SK-N-SH (cell line): ENCODE data around the gene PALLD. TPM values are rescaled to one million over a fixed set of nuclear protein-coding genes. Genes with fewer than 3 reads are reported as not detected.
A peak's percentile ranks its signal among the peaks of the same experiment; 100 is the strongest.

ENCODE experiments used
- CTCF ChIA-PET: fragments of 300-600, 350-600 bp; formaldehyde crosslinking; extraction: SDS; loops from one replicate; lab custom pipeline; 2021; lab: Yijun Ruan, JAX
- POLR2A ChIA-PET: fragments of 350-600 bp; sonication (Branson Sonifier 250); formaldehyde crosslinking; extraction: SDS; loops from one replicate; lab custom pipeline; 2020; ENCODE audit warnings: antibody characterized with exemption, inconsistent platforms; lab: Yijun Ruan, JAX
- DNase-seq: peaks from one replicate; pipeline ENCODE4 v3.0.0; 2012
- H2AFZ ChIP-seq: fragments of 200-600 bp; sonication (generic); 2 replicates; pipeline ENCODE4 v1.8.1; 2016; ENCODE audit warnings: antibody characterized with exemption, mild to moderate bottlenecking, low read depth
- H3F3A ChIP-seq: fragments of 200-600 bp; sonication (generic); replicated peaks from 2 replicates; pipeline ENCODE3; 2016; ENCODE audit warnings: antibody characterized with exemption, mild to moderate bottlenecking; ENCODE audit not compliant: insufficient read depth
- H3K27ac ChIP-seq, 2 experiments: fragments of 200-500 bp in 1 of 2; fragments of 200-600 bp in 1 of 2; sonication (Bioruptor generic) in 1 of 2; sonication (generic), shearing (Covaris generic) in 1 of 2; 2 replicates each; pipeline versions ENCODE4 v1.5.1 to v1.6.1; 2014 to 2016; ENCODE audit warnings: low read depth in 2 of 2, inconsistent platforms in 1 of 2, low read length in 1 of 2, mild to moderate bottlenecking in 1 of 2, mixed read lengths in 1 of 2
- H3K27me3 ChIP-seq: fragments of 200-600 bp; sonication (generic), shearing (Covaris generic); 2 replicates; pipeline ENCODE4 v1.6.1; 2016; ENCODE audit warnings: mixed run types; ENCODE audit not compliant: insufficient read depth
- H3K36me3 ChIP-seq, 2 experiments: fragments of 200-500 bp in 1 of 2; fragments of 200-600 bp in 1 of 2; sonication (Bioruptor generic) in 1 of 2; sonication (generic) in 1 of 2; replicated peaks in 1 of 2; 2 replicates each; pipeline versions ENCODE3 to v1.5.1; 2014 to 2016; ENCODE audit warnings: low read length in 1 of 2, mild to moderate bottlenecking in 1 of 2; ENCODE audit not compliant: insufficient read depth in 2 of 2, control insufficient read depth in 1 of 2
- H3K4me1 ChIP-seq, 2 experiments: fragments of 200-500 bp in 1 of 2; fragments of 200-600 bp in 1 of 2; sonication (Bioruptor generic) in 1 of 2; sonication (generic), shearing (Covaris generic) in 1 of 2; 2 replicates each; pipeline versions ENCODE4 v1.5.1 to v1.6.1; 2014 to 2016; ENCODE audit warnings: low read depth in 1 of 2, low read length in 1 of 2, mixed run types in 1 of 2; ENCODE audit not compliant: insufficient read depth in 2 of 2, control insufficient read depth in 1 of 2
- H3K4me2 ChIP-seq: fragments of 200-600 bp; sonication (generic), shearing (Covaris generic); 2 replicates; pipeline ENCODE4 v1.6.1; 2017; ENCODE audit warnings: mixed run types
- H3K4me3 ChIP-seq, 2 experiments: fragments of 200-500 bp in 1 of 2; fragments of 200-600 bp in 1 of 2; sonication (Bioruptor generic) in 1 of 2; sonication (generic), shearing (Covaris generic) in 1 of 2; 2 replicates each; pipeline versions ENCODE4 v1.5.1 to v1.8.1; 2014 to 2016; ENCODE audit warnings: low read depth in 2 of 2, inconsistent platforms in 1 of 2, low read length in 1 of 2, mild to moderate bottlenecking in 1 of 2, mixed read lengths in 1 of 2, moderate library complexity in 1 of 2
- H3K79me2 ChIP-seq: fragments of 200-600 bp; sonication (generic); 2 replicates; pipeline ENCODE4 v1.8.1; 2017; ENCODE audit warnings: mild to moderate bottlenecking; ENCODE audit not compliant: insufficient read depth
- H3K9ac ChIP-seq: fragments of 200-600 bp; sonication (generic); 2 replicates; pipeline ENCODE4 v1.6.1; 2017; ENCODE audit warnings: mixed run types
- H3K9me2 ChIP-seq: fragments of 200-600 bp; sonication (generic); 2 replicates; pipeline ENCODE4 v1.6.1; 2017; ENCODE audit warnings: mixed run types
- H3K9me3 ChIP-seq: fragments of 200-600 bp; sonication (generic); 2 replicates; pipeline ENCODE4 v1.6.1; 2017; ENCODE audit warnings: mixed run types, mild to moderate bottlenecking, moderate library complexity
- H4K20me1 ChIP-seq: fragments of 200-600 bp; sonication (generic); 2 replicates; pipeline ENCODE4 v1.6.1; 2017; ENCODE audit warnings: mild to moderate bottlenecking, mixed run types; ENCODE audit not compliant: insufficient read depth
- CHD2 ChIP-seq: fragments of 150-350 bp; IDR thresholded peaks from 2 replicates; pipeline ENCODE4 v1.6.1; 2018; ENCODE audit warnings: low read length; ENCODE audit not compliant: partially characterized antibody
- EZH2phosphoT487 ChIP-seq: fragments of 200-600 bp; sonication (generic); IDR thresholded peaks from 2 replicates; pipeline ENCODE4 v1.6.1; 2017; ENCODE audit warnings: low read depth, mixed run types, mild to moderate bottlenecking, antibody characterized with exemption, moderate library complexity, borderline replicate concordance
- FOSL2 ChIP-seq: IDR thresholded peaks from 2 replicates; pipeline ENCODE4 v1.4.0; 2012; ENCODE audit warnings: low read depth, mild to moderate bottlenecking, moderate library complexity, borderline replicate concordance
- FOXJ3 ChIP-seq: sonication (generic); formaldehyde crosslinking; IDR thresholded peaks from 2 replicates; pipeline ENCODE4 v1.5.1; 2020; ENCODE audit warnings: mild to moderate bottlenecking, missing genetic modification reagents
- JUND ChIP-seq: IDR thresholded peaks from 2 replicates; pipeline ENCODE4 v1.4.0; 2012
- MEF2A ChIP-seq: IDR thresholded peaks from 2 replicates; pipeline ENCODE4 v1.4.0; 2012; ENCODE audit warnings: low read depth, borderline replicate concordance
- POLR2AphosphoS5 ChIP-seq: IDR thresholded peaks from 2 replicates; pipeline ENCODE4 v1.6.1; 2012; ENCODE audit warnings: low read depth, low read length
- RAD21 ChIP-seq: IDR thresholded peaks from 2 replicates; pipeline ENCODE4 v1.6.1; 2012; ENCODE audit warnings: mild to moderate bottlenecking, low read length
- RCOR1 ChIP-seq: fragments of 150-350 bp; IDR thresholded peaks from 2 replicates; pipeline ENCODE4 v1.6.1; 2017; ENCODE audit warnings: antibody characterized with exemption, low read length
- RFX5 ChIP-seq: IDR thresholded peaks from 2 replicates; pipeline ENCODE4 v1.6.1; 2012; ENCODE audit warnings: mild to moderate bottlenecking, improper control_type of control experiment, low read length
- SMC3 ChIP-seq: IDR thresholded peaks from 2 replicates; pipeline ENCODE4 v1.6.1; 2012; ENCODE audit warnings: low read depth, low read length, improper control_type of control experiment
- TCF12 ChIP-seq: IDR thresholded peaks from 2 replicates; pipeline ENCODE4 v1.4.0; 2012
- YY1 ChIP-seq: IDR thresholded peaks from 2 replicates; pipeline ENCODE4 v1.4.0; 2012; ENCODE audit warnings: low read depth, mild to moderate bottlenecking
- WGBS: methylation state at CpG from one replicate; pipeline ENCODE4 v1.1.6; 2017; ENCODE audit warnings: low lambda C conversion rate; 5-methylcytosine and 5-hydroxymethylcytosine counted together
- polyA plus RNA-seq, 3 experiments: library from polyadenylated mRNA; depleted of rRNA; stranded (reverse); fragments of >200 nt; gene quantifications; 2 replicates each; pipeline ENCODE4 v1.2.3, GENCODE V29; 2012
- TF ChIP-seq, protein P1 (sequence below): IDR thresholded peaks from 2 replicates; pipeline ENCODE4 v1.6.1; 2012; ENCODE audit warnings: mild to moderate bottlenecking, low read depth, low read length, moderate library complexity
- TF ChIP-seq, protein P2 (sequence below): fragments of 150-350 bp; IDR thresholded peaks from 2 replicates; pipeline ENCODE4 v1.6.1; 2016; ENCODE audit warnings: mild to moderate bottlenecking, low read depth, low read length
- TF ChIP-seq, protein P3 (sequence below): fragments of 150-350 bp; IDR thresholded peaks from 2 replicates; pipeline ENCODE4 v1.6.1; 2017; ENCODE audit warnings: antibody characterized with exemption, low read length, low read depth, borderline replicate concordance
- TF ChIP-seq, protein P4 (sequence below): IDR thresholded peaks from 2 replicates; pipeline ENCODE4; 2012

The PALLD gene
- polyA plus RNA-seq, 1 of the 3 experiments (the other 2 are of a cell fraction): 33.0 TPM

DNA sequence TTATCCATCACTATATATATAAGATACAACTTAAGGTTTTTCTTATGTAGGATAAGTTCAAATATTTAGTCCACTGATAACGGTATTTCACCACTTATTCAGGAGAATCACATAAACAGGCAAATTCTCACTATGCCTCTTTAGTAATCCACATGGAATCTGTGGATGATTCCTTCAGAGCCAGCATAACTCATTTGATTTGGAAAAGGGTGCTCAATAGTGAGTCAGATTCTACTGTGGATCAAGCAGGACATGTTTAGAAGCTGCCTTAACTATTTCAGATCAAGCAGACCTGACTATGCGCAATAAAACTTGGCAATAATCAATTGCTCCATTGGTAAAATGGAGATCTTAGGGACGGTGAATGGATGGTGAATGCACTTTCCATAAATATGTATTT is 329.1 kb downstream of the PALLD start:
- H3K9me2 ChIP-seq: no peaks in the 10 kb centered on the region
- H3K27me3 ChIP-seq: no peaks in the 10 kb centered on the region
- ChIA-PET POLR2A (no interaction called here), CTCF (interaction anchor here (1.1 kb wide), 1 partner anchor 91 kb away, joined by 3 read pairs; no protein-coding TSS in a partner anchor)
- no peak overlapping the region for H3K9ac ChIP-seq
- H3K27ac ChIP-seq: no peak overlapping the region
- no peak overlapping the region for H2AFZ ChIP-seq
- no peaks in the 10 kb centered on the region for H4K20me1 ChIP-seq
- WGBS: 97% methylated on average over 3 of the region's 3 CpGs
- no peak overlapping the region for H3K4me3 ChIP-seq
- peaks cover 8% of the 10 kb centered on the region for H3F3A ChIP-seq
- no peak for DNase-seq
- no peak overlapping the region for H3K4me2 ChIP-seq
- TF ChIP-seq RCOR1 (no peak), FOSL2 (peak; percentile 5; the same call in 1 of the 2 replicates)
- no peaks in the 10 kb centered on the region for H3K79me2 ChIP-seq
- peaks cover 0 to 1% of the 10 kb centered on the region in 2 experiments; a peak in 2 of 4 replicates for H3K4me1 ChIP-seq
- H3K9me3 ChIP-seq: no peaks in the 10 kb centered on the region
- H3K36me3 ChIP-seq: no peaks in the 10 kb centered on the region

DNA sequence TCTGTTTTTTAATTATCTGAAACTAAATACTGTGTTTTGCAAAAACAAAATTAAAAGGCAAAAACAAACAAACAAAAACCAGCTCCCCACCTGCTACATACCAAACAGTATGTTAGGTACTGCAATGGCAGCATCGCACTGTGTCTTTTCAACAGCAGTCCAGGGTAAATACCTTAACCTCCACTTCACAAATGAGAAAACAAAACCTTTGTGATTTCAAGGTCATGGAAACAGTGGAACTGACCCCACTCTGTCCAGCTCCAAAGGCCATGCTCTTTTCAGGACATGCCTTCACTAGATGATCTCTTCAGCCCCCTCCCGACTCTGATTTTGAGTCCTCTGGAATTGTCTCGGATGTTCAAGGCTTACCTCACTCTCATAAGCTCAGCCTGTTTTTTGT is 329.8 kb downstream of the PALLD start:
- no peaks in the 10 kb centered on the region for H3K79me2 ChIP-seq

More for the DNA sequence above, 329.8 kb downstream of the PALLD start:
- H3K4me1 ChIP-seq: peaks cover 0 to 4% of the 10 kb centered on the region in 2 experiments; a peak in 2 of 4 replicates
- no peak overlapping the region for H2AFZ ChIP-seq
- TF ChIP-seq FOXJ3: no peak
- TF ChIP-seq YY1: no peak
- TF ChIP-seq CHD2: no peak
- no peak for TF ChIP-seq TCF12
- TF ChIP-seq, protein P1, sequence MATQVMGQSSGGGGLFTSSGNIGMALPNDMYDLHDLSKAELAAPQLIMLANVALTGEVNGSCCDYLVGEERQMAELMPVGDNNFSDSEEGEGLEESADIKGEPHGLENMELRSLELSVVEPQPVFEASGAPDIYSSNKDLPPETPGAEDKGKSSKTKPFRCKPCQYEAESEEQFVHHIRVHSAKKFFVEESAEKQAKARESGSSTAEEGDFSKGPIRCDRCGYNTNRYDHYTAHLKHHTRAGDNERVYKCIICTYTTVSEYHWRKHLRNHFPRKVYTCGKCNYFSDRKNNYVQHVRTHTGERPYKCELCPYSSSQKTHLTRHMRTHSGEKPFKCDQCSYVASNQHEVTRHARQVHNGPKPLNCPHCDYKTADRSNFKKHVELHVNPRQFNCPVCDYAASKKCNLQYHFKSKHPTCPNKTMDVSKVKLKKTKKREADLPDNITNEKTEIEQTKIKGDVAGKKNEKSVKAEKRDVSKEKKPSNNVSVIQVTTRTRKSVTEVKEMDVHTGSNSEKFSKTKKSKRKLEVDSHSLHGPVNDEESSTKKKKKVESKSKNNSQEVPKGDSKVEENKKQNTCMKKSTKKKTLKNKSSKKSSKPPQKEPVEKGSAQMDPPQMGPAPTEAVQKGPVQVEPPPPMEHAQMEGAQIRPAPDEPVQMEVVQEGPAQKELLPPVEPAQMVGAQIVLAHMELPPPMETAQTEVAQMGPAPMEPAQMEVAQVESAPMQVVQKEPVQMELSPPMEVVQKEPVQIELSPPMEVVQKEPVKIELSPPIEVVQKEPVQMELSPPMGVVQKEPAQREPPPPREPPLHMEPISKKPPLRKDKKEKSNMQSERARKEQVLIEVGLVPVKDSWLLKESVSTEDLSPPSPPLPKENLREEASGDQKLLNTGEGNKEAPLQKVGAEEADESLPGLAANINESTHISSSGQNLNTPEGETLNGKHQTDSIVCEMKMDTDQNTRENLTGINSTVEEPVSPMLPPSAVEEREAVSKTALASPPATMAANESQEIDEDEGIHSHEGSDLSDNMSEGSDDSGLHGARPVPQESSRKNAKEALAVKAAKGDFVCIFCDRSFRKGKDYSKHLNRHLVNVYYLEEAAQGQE: no peak
- no peak for TF ChIP-seq RCOR1
- no peak for TF ChIP-seq MEF2A
- no peak for TF ChIP-seq FOSL2
- TF ChIP-seq, protein P2, sequence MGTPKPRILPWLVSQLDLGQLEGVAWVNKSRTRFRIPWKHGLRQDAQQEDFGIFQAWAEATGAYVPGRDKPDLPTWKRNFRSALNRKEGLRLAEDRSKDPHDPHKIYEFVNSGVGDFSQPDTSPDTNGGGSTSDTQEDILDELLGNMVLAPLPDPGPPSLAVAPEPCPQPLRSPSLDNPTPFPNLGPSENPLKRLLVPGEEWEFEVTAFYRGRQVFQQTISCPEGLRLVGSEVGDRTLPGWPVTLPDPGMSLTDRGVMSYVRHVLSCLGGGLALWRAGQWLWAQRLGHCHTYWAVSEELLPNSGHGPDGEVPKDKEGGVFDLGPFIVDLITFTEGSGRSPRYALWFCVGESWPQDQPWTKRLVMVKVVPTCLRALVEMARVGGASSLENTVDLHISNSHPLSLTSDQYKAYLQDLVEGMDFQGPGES: no peak
- TF ChIP-seq, protein P3, sequence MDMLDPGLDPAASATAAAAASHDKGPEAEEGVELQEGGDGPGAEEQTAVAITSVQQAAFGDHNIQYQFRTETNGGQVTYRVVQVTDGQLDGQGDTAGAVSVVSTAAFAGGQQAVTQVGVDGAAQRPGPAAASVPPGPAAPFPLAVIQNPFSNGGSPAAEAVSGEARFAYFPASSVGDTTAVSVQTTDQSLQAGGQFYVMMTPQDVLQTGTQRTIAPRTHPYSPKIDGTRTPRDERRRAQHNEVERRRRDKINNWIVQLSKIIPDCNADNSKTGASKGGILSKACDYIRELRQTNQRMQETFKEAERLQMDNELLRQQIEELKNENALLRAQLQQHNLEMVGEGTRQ: no peak
- TF ChIP-seq RAD21: no peak
- TF ChIP-seq RFX5: no peak
- TF ChIP-seq POLR2AphosphoS5: no peak
- no peak for TF ChIP-seq SMC3
- no peak for TF ChIP-seq JUND
- TF ChIP-seq, protein P4, sequence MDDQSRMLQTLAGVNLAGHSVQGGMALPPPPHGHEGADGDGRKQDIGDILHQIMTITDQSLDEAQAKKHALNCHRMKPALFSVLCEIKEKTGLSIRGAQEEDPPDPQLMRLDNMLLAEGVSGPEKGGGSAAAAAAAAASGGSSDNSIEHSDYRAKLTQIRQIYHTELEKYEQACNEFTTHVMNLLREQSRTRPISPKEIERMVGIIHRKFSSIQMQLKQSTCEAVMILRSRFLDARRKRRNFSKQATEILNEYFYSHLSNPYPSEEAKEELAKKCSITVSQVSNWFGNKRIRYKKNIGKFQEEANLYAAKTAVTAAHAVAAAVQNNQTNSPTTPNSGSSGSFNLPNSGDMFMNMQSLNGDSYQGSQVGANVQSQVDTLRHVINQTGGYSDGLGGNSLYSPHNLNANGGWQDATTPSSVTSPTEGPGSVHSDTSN: no peak
- TF ChIP-seq EZH2phosphoT487: no peak
- no peaks in the 10 kb centered on the region for H3K36me3 ChIP-seq
- no peak overlapping the region for H3K4me2 ChIP-seq
- H4K20me1 ChIP-seq: no peaks in the 10 kb centered on the region
- no peak overlapping the region for H3K9ac ChIP-seq
- ChIA-PET CTCF (interaction anchor here (1.1 kb wide), 1 partner anchor 92 kb away, joined by 3 read pairs; no protein-coding TSS in a partner anchor), POLR2A (no interaction called here)
- H3K9me2 ChIP-seq: no peaks in the 10 kb centered on the region
- DNase-seq: no peak
- H3F3A ChIP-seq: peaks cover 8% of the 10 kb centered on the region
- H3K27ac ChIP-seq: no peak overlapping the region
- 98% methylated on average over 3 of the region's 3 CpGs for WGBS
- H3K27me3 ChIP-seq: no peaks in the 10 kb centered on the region
- H3K4me3 ChIP-seq: no peak overlapping the region
- H3K9me3 ChIP-seq: no peaks in the 10 kb centered on the region
